ENCODE results near the gene SUSD1. TPM values are rescaled to one million over a fixed set of nuclear protein-coding genes. Genes with fewer than 3 reads are reported as not detected.

SUSD1 gene
- total RNA-seq, 1 experiment from 2014 or later: 7.9 TPM

DNA sequence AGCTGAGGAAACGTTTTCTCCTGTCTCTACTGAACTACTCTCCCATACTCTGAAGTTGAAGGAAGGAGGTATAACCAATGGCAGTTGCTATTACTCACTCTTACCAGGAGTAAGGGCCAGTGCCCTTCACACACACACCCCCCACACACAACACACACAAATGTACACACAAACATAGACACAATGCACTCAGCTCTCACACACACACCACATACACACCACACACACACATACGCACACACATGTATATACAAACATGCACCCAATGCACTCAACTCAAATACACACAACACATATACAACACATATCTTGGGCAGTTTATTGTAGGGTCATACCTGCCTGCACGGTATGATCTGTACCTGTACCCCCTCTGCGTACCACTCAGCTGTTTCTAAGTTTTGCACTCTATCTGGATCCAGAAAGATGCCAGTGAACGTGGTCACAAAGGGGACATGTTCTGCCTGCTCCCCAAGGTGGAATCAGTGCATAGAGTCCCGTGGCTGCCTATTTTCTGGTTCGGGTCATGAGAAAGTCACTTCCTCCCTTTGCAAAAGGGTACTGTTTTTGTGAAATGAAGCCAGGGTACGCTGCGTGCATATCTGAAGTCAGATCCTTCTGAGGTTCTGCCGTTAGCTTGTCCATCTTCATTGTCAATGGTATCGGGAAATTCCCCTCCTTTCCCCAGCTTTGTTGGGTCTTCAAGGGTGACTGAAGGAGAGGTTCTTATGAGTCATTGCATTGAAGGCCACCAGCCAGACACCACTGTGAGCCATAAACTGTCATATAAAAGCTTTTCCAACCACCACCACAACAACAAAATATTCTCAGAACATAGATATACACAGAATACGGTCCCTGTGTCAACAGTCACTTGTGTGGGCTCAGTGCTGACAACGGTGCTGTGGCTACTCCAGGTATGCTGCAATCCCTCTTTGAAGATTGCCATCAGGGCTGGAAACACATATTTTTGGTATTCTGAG, 146.6 kb downstream of the SUSD1 start:
- Histone ChIP-seq H3K36me3 (ENCODE audit: control insufficient read depth in 1 of 2, insufficient read depth in 2 of 2, low read length in 2 of 2) (no peaks in the 10 kb centered on the region), H2AFZ (ENCODE audit: low read depth, low read length, poor library complexity, severe bottlenecking) (no peak overlapping the region), H3K9me3 (ENCODE audit: control insufficient read depth in 1 of 2, insufficient read depth in 1 of 2, low read depth in 1 of 2, low read length in 2 of 2) (no peaks in the 10 kb centered on the region), H3K9ac (ENCODE audit: low read length) (no peak overlapping the region), H3K9me2 (ENCODE audit: insufficient read depth) (no peaks in the 10 kb centered on the region), H3K27me3 (ENCODE audit: insufficient read depth, low read length) (no peaks in the 10 kb centered on the region), H3K27ac (ENCODE audit: low read depth, low read length) (peak overlapping the region; percentile 10; the same call in 1 of the 2 replicates), H3K4me2 (ENCODE audit: low read length) (peak overlapping the region; percentile 45), H4K20me1 (ENCODE audit: insufficient read depth) (no peaks in the 10 kb centered on the region), H3K4me3 (replicated peaks in 1 of 2; ENCODE audit: low read depth in 1 of 2, low read length in 2 of 2) (no peak overlapping the region), H3K79me2 (ENCODE audit: insufficient read depth, low read length) (no peaks in the 10 kb centered on the region), H3K4me1 (ENCODE audit: control insufficient read depth in 1 of 2, insufficient read depth in 2 of 2, low read length in 2 of 2) (peaks cover 26 to 37% of the 10 kb centered on the region in 2 experiments)
- ATAC-seq (peak; percentile 55), DNase-seq (ENCODE audit: low read depth, low spot score) (no peak)
- ChIA-PET POLR2A (no interaction called here), CTCF (no interaction called here), RAD21 (ENCODE audit: low non-redundant PET in 1 of 2, low total read pairs in 2 of 2, uncharacterized antibody in 2 of 2, unreplicated experiment in 2 of 2) (interaction anchor here in 1 of 2 experiments (0.6 kb wide), 1 partner anchor 9 kb away, joined by 3 read pairs; no protein-coding TSS in a partner anchor)
- intact Hi-C loops (cut with micrococcal nuclease): no loop called here
- no TSS peak for BruUV-seq (replicated peaks)
- TF ChIP-seq EGR1 (IDR thresholded peaks at IDR 0.05; ENCODE audit: low read depth) (no peak), CBX3 (IDR thresholded peaks at IDR 0.05; ENCODE audit: low read depth) (peak; percentile 2; the same call in 1 of the 2 replicates)

DNA sequence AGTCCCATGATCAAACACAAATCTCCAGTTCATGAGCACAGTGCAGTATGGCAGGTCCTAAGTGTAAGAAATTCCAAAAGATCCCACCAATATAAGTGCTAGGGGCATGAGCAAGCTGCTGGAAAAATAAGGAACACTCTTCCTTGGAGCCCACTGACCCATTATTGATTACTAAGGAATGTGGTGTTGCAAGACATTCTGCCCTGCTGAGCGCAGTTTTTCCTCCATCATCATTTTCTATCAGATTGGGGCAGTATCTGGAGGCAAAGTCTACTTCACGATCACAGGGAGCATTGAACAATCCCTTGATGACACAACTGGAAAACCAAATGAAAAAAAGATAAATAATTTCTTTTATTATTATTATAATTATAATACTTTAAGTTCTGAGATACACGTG, 149.2 kb downstream of the SUSD1 start:
- intact Hi-C loops (cut with micrococcal nuclease): no loop called here
- Histone ChIP-seq H3K4me1 (ENCODE audit: control insufficient read depth in 1 of 2, insufficient read depth in 2 of 2, low read length in 2 of 2) (peaks cover 37 to 58% of the 10 kb centered on the region in 2 experiments), H3K36me3 (ENCODE audit: control insufficient read depth in 1 of 2, insufficient read depth in 2 of 2, low read length in 2 of 2) (no peaks in the 10 kb centered on the region), H3K4me3 (replicated peaks in 1 of 2; ENCODE audit: low read depth in 1 of 2, low read length in 2 of 2) (no peak overlapping the region), H3K79me2 (ENCODE audit: insufficient read depth, low read length) (no peaks in the 10 kb centered on the region), H4K20me1 (ENCODE audit: insufficient read depth) (no peaks in the 10 kb centered on the region), H3K27ac (ENCODE audit: low read depth, low read length) (no peak overlapping the region), H2AFZ (ENCODE audit: low read depth, low read length, poor library complexity, severe bottlenecking) (no peak overlapping the region), H3K9me3 (ENCODE audit: control insufficient read depth in 1 of 2, insufficient read depth in 1 of 2, low read depth in 1 of 2, low read length in 2 of 2) (no peaks in the 10 kb centered on the region), H3K9me2 (ENCODE audit: insufficient read depth) (no peaks in the 10 kb centered on the region), H3K9ac (ENCODE audit: low read length) (no peak overlapping the region), H3K4me2 (ENCODE audit: low read length) (no peak overlapping the region), H3K27me3 (ENCODE audit: insufficient read depth, low read length) (no peaks in the 10 kb centered on the region)
- ATAC-seq (no peak), DNase-seq (ENCODE audit: low read depth, low spot score) (no peak)
- POLR2A ChIA-PET: no interaction called here
- no TSS peak for BruUV-seq (replicated peaks)
- CTCF ChIA-PET: no interaction called here
- TF ChIP-seq FOSL1 (IDR thresholded peaks at IDR 0.05; ENCODE audit: low read depth) (no peak), EZH2phosphoT487 (IDR thresholded peaks at IDR 0.05; ENCODE audit: borderline replicate concordance) (no peak), TCF7L2 (IDR thresholded peaks at IDR 0.05; ENCODE audit: borderline replicate concordance, extremely low read depth, insufficient read depth, insufficient read length) (no peak), CEBPB (IDR thresholded peaks at IDR 0.05; ENCODE audit: low read depth) (no peak)
- TF ChIP-seq, protein P1, sequence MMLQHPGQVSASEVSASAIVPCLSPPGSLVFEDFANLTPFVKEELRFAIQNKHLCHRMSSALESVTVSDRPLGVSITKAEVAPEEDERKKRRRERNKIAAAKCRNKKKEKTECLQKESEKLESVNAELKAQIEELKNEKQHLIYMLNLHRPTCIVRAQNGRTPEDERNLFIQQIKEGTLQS (IDR thresholded peaks at IDR 0.05): no peak
- RAD21 ChIA-PET (ENCODE audit: low non-redundant PET in 1 of 2, low total read pairs in 2 of 2, uncharacterized antibody in 2 of 2, unreplicated experiment in 2 of 2): no interaction called here

All from HCT116 (cell line).